HG03457 (cell line): ENCODE results near the gene PRSS33.

Experiments
- ATAC-seq: cut with Tn5 transposase; IDR thresholded peaks from one replicate; pipeline ENCODE4 v1.9.1; 2021; ENCODE audit warnings: moderate number of reproducible peaks; ENCODE audit not compliant: unreplicated experiment

Gene PRSS33

DNA sequence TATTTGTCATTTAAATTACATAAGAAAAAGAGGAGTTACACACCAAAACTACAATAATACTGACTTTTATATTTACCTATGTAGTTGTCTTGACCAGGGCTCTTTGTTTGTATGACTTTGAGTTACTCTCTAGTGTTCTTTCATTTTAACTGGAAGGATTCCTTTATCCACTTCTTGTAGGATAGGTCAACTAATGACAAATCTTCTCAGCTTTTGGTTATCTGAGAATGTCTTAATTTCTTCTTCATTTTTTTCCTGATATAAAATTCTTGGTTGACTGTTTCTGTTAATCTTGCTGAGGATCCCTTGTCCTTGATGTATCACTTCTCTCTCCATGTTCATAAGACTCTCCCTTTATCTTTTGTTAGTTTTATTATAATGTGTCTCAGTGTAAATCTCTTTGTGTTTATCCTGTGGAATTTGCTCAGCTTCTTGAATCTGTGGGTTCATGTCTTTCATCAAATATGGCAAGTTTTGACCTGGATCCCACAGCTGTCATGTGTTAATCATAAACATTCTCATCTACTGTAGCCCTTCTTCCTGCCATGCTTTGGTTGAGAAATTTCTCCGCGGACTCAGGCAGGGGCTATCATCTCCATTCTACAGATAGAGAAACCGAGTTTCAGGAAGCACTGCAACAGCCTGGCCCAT is 16.3 kb upstream of the PRSS33 start:
- ATAC-seq, result no peak

DNA sequence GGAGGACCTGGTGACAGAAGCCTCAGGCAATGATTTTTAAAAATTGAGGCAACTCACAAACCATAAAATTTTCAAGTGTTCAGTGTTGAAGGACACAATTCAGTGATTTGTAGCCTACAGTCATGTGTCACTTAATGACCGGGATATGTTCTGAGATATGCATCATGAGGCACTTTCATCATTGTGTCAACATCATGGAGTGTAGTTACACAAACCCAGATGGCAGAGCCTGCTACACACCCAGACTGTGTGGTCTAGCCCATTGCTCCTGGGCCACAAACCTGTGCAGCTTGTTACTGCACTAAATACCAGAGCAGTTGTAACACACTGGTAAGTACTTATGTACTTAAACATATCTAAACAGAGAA is 12.5 kb upstream of the PRSS33 start:
- ATAC-seq, result no peak

DNA sequence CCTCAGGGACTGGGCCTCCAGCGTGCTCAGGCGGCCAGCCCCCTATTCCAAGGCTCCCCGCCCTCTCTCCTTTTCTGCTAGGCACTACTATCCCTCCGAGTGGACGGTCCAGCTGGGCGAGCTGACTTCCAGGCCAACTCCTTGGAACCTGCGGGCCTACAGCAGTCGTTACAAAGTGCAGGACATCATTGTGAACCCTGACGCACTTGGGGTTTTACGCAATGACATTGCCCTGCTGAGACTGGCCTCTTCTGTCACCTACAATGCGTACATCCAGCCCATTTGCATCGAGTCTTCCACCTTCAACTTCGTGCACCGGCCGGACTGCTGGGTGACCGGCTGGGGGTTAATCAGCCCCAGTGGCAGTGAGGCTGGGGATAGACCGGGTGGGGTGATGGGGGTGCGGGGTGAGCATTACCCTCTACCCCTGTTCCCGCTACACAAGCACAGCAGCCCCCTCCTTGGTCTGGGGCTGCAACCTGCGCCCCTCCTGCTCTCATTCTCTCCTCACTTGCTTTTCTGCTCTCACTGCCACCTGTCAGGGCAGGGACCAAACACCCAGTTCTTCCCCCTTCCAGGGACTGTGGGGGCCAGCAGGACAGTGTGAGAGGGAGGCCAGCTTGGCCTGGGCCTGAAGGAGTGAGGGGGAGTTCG is 12.0 kb upstream of the PRSS33 start:
- ATAC-seq, result no peak

DNA sequence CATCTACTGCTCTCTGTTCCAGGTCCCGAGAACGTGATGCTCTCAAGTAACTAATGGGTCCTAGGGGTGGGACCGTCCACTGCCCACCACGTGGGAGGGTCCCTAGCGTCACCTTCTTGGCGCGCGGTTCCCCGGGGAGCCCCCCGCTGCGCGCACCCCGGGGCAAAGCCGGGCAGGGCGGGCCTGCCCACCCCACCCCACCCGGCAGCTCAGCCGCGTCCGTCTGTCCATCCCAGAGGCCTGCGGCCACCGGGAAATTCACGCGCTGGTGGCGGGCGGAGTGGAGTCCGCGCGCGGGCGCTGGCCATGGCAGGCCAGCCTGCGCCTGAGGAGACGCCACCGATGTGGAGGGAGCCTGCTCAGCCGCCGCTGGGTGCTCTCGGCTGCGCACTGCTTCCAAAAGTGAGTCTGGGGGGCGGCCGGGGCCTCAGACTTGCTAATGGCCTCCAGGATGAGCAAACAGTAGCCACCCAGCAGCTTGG is 11.4 kb upstream of the PRSS33 start:
- ATAC-seq, result no peak

DNA sequence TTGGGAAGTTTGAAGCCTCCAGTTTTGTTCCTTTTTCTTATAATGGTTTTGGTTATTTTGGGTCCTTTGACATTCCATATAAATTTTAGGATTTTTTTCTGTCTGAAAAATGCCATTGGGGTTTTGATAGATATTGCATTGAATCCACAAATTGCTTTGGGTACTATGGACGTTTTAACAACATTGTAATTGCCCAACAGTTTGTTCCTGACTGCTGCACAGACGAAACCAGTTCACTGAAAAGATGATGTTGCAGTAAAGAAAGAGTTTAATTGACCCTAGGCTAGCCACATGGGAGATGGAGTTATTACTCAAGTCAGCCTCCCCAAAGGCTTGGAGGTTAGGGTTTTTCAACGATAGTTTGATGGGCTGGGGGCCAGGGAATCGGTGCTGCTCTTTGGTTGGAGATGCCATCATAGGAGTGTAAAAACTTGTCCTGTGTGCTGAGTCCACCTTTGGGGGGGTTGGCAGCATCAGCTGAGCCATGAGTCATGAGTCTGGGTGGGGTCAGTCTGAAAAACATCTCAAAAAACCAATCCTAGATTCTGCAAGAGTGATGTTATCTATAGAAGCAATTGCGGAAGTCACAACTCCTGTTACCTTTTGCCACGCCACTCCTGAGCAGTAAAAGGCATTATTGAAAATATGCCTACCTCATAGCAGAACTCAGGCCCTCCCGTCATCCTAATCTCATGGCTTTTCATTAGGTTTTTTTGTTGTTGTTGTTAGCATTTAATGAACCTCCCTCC is 8.2 kb upstream of the PRSS33 start:
- no peak for ATAC-seq

DNA sequence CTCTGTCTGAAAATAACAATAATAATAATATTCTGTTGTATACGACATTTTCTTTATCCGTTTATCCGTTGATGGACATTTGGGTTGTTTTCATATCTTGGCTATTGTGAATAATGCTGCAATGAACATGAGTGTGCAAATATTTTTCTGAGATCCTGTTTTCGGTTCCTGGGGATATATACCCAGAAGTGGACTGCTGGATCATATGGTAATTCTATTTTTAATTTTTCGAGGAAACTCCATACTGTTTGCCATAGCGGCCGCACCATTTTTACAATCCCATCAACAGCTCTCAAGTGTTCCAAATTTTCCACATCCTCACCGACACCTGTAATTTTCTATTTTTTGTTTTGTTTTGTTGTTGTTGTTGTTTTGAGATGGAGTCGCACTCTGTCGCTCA is 5.6 kb upstream of the PRSS33 start:
- no peak for ATAC-seq

DNA sequence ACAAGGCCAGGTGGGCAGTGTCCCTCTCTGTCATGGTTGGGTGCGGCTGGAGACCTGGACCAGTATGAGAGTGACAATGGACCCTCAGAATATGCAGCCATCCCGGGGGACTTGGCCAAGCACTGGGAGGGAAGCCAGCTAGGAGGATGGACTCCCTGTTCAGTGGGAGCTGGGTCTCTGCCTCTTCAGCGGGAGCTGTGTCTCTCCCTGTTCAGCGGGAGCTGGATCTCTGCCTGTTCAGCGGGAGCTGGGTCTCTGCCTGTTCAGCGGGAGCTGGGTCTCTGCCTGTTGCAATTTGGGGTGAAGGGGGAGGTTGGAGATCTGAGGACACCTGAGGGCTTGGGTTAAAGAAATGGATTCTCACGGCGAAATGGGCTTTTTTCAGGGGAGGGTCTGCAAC is 3.8 kb upstream of the PRSS33 start:
- no peak for ATAC-seq

DNA sequence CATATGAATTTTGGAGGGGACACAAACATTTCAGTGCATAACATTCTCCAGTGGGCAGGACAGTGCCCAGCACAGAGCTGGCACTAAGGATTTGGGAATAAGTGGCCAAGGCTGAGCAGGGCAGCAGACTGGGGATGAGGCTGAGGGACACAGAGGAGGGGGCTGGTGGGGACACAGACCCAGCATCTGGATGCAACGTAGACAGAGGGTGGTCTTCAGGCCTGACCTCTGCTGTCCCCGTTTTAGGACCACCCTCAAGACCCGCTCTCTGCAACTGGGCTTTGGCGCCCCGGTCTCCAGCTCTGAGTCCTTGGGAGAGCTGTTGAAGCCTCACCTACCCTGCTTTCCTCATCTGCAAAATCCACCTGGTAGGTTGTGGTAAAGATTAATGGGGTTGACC is 3.3 kb upstream of the PRSS33 start:
- ATAC-seq, result no peak

DNA sequence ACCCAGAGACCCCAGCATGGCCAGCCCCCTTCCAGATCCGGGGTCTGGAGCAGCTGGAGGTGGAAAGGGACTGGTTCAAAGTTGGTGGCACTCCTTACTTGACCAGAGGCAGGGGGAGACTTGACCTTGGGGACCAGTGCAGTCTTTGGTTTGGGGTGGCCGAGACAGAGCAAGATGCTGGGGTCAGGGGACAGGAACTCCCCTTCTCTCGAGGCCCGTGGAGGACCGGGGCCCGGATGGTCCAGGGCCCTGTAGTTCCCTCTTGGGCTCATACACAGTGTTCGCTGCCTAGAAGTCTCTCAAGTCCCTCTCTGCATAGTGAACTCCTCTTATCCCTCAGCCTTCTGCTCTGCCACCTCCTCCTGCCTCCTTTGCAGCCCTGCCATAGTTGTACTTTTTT is 601 bp upstream of the PRSS33 start:
- ATAC-seq, result no peak

DNA sequence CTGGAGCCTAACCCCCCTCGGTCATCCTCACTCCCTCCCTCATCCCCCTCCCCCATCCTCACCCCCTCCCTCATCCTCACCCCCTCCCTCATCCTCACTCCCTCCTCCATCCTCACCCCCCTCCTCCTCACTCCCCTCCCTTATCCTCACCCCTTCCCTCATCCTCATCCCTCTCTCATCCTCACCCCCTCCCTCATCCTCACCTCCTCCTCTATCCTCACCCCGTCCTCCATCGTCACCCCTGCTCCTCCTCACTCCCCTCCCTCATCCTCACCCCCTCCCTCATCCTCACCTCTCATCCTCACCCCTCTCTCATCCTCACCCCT is 571 bp downstream of the PRSS33 start:
- no peak for ATAC-seq

DNA sequence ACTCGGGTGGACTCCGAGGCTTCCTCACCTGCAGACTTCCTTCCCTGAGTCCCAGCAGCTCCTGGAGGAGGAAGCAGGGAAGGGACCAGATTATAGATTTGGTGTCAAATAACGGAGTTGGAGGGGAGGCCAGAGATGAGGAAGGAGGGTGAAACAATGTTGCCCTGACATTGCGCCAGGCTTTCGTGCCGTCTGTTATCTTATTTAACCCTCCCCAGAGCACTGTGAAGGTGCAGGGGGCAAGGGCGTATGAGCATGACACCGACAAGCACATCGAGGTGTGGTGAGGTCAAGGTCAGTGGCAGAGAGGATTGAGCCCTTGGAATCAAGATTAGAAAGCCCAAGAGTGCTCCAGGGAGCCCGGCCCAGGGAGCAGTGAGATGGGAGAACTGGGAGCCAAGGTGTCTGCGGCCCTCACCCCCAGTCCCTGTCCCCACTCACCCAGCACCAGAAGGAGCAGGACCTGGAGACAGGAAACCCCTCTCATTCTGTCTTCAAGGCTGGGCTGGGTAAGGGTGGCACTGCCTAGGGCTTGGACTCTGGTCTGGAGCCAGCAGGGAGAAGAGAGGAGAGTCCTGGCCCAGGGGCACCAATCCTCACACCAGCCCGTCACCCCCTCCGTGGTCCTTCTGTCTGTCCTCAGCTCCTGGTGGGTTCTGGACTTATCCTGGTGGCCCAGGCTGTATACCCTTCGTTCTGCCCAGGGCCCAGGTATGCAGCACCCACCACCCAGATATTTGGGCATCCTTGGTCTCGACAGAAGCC is 1.1 kb downstream of the PRSS33 start:
- ATAC-seq, result no peak

DNA sequence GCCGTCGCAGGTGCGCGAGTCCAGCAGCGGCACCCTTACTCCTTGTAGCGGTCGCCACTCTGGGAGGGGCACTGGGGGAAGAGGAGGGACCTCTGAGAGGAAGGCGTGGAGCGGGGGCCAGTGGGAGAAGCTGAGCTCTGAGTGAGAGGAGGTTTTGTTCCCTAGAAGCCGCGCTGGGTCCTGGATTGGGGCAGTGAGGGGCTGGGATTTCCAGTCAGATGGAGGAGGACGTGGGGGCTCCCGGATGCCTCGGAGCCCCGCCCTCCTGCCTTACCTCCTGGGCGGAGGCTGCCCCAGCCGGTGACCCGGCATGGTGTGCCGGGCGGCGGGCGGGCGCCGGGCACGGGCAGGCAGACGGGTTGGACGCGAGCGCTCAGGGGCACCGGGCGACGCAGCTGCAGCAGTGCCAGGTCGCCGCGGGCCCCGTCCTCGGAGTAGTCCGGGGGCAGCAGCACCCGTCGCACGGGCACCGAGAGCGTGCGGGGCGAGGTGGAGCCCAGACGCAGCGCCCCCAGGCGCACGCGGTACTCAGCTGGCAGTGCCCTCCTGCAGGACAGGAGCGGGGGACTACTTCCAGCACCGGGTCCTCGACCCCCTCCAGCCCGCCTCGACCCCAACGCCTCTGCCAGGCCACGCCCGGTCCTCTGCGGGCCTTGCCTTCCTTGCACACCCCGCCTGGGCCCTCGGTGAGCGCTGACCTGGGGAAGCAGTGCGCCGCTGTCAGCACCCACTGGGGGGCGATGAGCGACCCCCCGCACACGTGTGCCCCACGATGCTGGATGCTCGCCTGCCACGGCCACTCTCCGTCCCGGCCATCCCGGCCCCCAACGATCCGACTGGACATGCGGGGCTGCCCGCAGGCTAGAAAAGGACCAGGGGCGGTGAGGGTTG is 2.0 kb downstream of the PRSS33 start:
- ATAC-seq, result no peak

DNA sequence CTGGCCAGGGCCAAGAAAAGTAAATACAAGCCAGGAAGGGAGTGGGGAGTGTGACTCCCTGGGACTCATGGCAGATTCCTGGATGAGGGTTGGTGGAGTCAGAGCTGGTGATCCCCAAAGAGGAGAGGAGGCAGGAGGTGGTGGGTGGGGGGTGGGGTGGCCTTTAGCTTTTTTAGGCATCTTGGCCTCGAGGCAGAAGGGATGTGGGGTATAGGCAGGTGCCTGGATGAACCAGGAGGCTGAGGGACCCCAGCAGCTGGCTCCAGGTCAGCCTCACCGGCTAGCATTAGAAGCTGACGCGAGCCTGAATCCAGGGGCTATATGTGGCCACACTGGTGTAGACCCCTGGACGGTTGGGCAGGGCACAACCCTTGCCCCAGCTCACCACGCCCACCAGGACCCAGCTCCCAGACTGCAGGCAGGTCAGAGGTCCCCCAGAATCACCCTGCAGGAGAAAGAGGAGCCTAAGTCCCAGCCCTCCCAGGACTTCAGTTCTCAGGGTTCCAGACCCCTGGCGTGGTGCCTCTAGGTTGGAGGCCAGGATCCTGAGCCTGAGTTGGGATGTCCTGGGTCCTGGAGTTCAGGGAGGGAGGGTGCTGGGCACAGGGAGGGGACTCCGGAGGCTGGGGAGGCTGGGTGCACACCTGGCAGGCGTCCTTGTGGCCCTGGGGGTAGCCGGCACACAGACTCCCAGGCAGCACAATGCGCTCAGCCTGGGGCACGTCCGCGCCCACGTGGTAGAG is 2.8 kb downstream of the PRSS33 start:
- ATAC-seq, result no peak

DNA sequence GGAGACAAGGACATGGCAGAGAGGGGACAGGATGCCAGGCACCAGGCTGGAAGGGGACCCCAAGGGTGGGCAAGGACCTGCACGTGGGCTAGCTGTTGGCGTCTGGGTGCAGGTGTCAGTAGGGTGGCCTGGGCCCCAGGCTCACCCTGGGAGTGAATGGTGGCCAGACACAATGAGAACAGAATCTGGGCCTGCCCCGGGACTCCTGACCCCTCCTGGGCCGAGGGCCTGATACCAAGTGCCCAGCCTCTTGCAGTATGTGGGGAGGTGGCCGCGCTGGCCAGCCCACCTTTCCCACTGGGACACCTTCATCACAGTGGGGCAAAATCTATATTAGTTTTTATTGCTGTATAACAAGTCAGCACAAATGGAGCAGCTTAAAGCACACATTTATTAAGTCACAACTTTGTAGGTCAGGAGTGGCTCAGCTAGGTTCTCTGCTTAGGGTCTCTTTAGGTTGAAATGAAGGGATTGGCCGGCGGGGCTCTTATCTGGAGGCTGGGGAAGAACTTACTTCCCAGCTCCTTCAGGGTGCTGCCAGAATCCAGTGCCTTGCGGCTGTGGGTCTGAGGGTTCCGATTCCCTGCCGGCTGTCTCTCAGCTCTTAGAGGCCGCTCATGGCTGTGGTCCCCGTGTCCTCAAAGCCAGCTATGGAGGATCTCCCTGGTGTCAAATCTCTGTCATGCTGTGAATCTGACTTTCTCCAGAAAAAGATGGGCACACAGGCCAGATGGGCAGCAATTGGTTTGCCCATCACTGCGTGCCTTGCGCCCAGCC is 3.6 kb downstream of the PRSS33 start:
- no peak for ATAC-seq

DNA sequence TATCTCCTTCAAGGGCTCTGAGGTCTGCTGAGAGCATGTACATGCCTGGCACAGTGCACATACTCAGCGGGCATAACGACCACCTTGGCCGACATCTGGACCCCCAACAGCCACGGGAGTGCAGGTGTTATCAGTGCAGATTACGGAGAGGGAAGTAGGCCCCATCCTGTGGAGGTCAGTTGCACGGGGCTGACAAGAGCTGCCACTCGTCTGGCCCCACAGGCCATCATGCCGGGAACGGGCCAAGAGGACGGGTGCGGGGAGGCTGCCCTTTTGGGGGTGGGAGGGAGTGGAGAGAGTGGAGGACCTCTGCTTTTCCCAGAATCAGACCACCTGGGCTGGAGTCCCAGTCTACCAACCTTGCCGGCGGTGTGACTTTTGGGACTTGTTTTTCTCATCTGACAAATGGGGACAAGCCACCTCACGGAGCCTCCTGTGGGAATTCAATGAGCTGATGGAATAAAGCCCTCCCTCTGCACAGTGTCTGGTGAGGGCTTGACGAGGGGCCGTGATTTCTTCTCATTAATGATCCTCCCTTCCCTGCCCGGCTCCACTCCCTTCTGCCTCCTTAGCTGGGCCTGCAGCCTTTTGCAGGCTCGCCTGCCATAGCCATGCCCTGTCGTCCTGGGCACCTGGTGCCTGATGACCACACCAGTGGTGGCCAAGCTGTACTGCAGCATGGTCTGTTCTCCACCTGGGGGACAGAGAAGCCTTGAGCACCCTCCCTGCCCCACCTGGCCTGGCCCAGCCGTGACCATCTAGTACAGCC is 4.6 kb downstream of the PRSS33 start:
- no peak for ATAC-seq

DNA sequence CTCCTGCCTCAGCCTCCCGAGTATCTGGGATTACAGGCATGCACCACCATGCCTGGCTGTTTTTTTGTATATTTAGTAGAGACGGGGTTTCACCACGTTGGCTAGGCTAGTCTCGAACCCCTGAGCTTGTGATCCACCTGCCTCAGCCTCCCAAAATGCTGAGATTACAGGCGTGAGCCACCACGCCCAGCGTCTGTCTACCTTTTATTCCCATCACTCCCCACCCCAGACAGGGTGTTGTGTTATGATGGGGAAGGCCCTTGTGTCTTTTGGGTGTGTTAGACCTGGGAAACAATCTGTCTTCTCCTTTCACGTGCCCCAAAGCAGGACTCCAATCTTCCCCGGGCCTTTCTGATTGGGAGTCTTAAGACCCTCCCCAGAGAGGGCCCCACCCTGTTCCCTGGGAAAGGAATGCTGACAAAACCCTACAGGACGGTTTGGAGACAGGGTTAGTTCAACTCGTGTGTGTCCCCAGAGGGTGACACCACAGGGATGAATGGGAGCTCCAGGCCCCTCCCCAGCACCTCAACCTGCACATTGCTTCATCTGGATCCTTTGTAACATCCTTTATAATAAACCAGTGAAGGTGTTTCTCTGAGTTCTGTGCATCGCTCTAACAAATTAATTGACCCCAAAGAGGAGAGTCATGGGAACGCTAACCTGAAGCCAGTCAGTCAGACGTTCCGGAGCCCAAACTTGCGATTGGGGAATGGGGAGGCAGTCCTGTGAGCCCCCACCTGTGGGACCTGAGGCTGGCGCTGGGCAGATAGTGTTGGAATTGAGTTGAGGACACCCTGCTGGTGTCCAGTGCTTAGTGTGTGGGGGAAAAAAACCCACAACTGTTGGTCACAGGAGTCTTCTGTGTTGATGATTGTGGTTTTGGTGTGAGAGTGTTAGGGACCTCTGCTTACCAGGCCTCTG is 7.1 kb downstream of the PRSS33 start:
- no peak for ATAC-seq

DNA sequence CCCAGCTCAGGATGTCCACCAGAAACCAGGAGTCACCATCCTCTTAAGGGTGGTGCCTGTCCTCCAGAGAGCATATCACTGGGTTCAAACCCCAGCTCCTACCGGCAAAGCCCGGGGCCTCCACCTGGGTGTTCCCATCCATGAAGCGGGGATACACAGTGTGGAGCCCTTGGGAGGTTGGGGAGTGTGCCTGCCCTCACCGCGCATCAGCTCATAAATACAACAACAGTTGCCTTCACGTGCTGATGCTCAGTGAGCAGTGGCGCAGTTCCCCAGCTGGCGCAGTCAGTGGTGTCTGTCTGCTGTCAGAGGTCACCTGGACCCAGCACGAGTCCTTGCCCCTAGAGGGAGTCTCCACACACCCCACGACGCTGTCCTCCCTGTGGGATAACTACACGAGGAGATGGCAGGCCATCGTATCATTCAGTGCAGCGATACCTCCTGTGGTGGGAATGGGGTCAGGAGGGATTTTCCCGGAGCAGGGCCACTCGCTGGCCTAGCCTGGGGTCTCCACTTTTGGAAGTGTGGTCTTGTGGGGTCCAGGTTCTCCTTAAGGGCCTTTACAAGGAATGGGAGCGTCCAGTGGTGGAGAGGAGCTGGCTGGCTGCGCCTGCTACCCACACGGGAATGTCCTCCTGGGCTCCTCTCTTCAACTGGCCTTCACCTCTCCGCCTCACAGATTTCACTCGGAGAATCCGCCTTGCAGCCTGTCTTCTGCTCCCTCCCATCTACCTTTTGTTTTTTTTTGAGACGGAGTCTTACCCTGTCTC is 8.0 kb downstream of the PRSS33 start:
- no peak for ATAC-seq
